Transverse colon (tissue), 4 donors: Measurements from ENCODE around the gene RAE1. TPM values are rescaled to one million over a fixed set of nuclear protein-coding genes. Genes with fewer than 3 reads are reported as not detected.

Source experiments
- DNase-seq: peaks from one replicate; pipeline ENCODE4 v3.0.0-alpha.2; 2019
- H3K27ac ChIP-seq, 4 donors: fragments of 200-600 bp; sonication (generic); 2 replicates each; pipeline ENCODE4 v1.5.1; 2016 to 2018; ENCODE audit warnings: inconsistent platforms in 4 of 4
- H3K27me3 ChIP-seq: fragments of 200-600 bp; sonication (generic); 2 replicates; pipeline ENCODE4 v1.5.1; 2017; ENCODE audit warnings: inconsistent platforms
- H3K36me3 ChIP-seq, 4 donors: fragments of 200-600 bp; sonication (generic); 2 replicates each; pipeline ENCODE4 v1.5.1; 2017 to 2019; ENCODE audit warnings: inconsistent platforms in 4 of 4
- H3K4me1 ChIP-seq, 4 donors: fragments of 200-600 bp; sonication (generic); 2 replicates each; pipeline ENCODE4 v1.5.1; 2017 to 2020; ENCODE audit warnings: inconsistent platforms in 4 of 4
- H3K4me3 ChIP-seq, 4 donors: fragments of 200-600 bp; sonication (generic); 1 replicate in 1 of 4; 2 replicates in 3 of 4; pipeline versions ENCODE4 v1.5.1 to v1.6.1; 2017 to 2019; ENCODE audit warnings: inconsistent platforms in 4 of 4
- H3K9me3 ChIP-seq, 2 donors: fragments of 200-600 bp; sonication (generic); 2 replicates each; pipeline ENCODE4 v1.5.1; 2017 to 2019; ENCODE audit warnings: inconsistent platforms in 2 of 2
- CTCF ChIP-seq, 5 experiments: fragments of 200-600 bp in 3 of 5; fragments of 450-650 bp in 2 of 5; sonication (generic) in 3 of 5; IDR thresholded peaks; 1 replicate in 2 of 5; 2 replicates in 3 of 5; pipeline ENCODE4 v1.5.1; 2016 to 2017; ENCODE audit warnings: antibody characterized with exemption in 5 of 5, inconsistent platforms in 3 of 5, mild to moderate bottlenecking in 2 of 5, moderate library complexity in 1 of 5
- EP300 ChIP-seq: sonication (generic); formaldehyde crosslinking; IDR thresholded peaks from one replicate; pipeline ENCODE4 v1.6.1; 2017; ENCODE audit warnings: antibody characterized with exemption, low read depth
- POLR2A ChIP-seq: fragments of 450-650 bp; IDR thresholded peaks from one replicate; pipeline ENCODE4 v1.6.1; 2016; ENCODE audit warnings: antibody characterized with exemption, mild to moderate bottlenecking, moderate library complexity
- POLR2AphosphoS5 ChIP-seq, 3 donors: sonication (generic); formaldehyde crosslinking; IDR thresholded peaks; one replicate each; pipeline ENCODE4 v1.6.1; 2016; ENCODE audit warnings: antibody characterized with exemption in 3 of 3
- WGBS, 2 donors: methylation state at CpG; one replicate each; pipeline ENCODE4 v1.1.5; 2018; ENCODE audit warnings: low coverage in 1 of 2; 5-methylcytosine and 5-hydroxymethylcytosine counted together
- in situ Hi-C, 4 donors: fragments of 200-750 bp; cut with MboI; loops; one replicate each; pipeline versions ENCODE4 v1.15.0 to v1.15.1; 2017; ENCODE audit warnings: low sequenced_read_pairs in 3 of 4, low pct_ligation_motif_present in 1 of 4, low pct_unique_long_range_greater_than_20kb in 1 of 4
- intact Hi-C: fragments of 100-400 bp; cut with DNase I; formaldehyde crosslinking; loops from one replicate; pipeline ENCODE4 v1.15.1; 2023; ENCODE audit warnings: low total_unique reads
- total RNA-seq, 4 donors: library from RNA; depleted of rRNA; stranded (reverse); fragments of >200 nt; gene quantifications; one replicate each; pipeline ENCODE4 v1.1.0, GENCODE V29; 2016

The RAE1 gene
- total RNA-seq, 4 donors from 2014 or later: 5.6 to 29.9 (median 15.2) TPM

DNA sequence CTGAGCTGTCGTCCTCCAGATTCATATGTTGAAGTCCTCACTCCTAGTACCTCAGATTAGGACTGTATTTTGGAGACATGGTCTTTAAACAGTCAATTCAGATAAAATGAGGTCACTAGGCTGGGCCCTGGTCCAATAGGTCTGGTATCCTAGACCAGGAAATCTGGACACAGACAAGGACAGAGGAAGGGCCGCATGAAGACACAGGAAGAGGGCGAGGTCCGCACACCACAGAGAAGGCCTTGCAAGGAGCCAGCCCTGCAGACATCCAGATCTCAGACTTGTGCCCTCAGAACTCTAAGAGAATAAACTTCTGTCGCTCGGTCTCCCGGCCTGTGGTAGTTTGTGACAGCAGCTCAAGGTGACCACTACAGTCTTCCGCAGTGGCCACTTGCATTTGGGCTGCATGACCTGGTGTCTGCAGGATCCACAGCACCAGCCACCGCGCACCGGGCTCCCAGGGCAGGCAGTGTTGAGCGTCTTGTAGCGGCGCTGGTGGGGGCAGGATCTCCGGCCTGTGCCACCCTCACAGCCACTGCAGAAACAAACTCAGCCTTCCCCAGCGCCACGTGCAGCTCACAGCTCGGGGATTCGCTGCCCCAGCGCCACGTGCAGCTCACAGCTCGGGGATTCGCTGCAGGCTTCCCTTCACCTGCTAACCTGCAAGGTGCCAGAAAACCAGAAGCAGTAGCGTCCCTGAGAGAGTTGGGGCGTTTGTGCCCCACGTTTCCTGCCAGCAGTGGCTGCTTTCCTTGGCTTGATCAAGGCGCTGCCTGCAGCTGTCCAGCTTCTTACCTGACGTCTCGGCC, 34.1 kb downstream of the RAE1 start:
- intact Hi-C loops: no loop called here
- Histone ChIP-seq H3K9me3 (no peaks in the 10 kb centered on the region), H3K27me3 (no peaks in the 10 kb centered on the region), H3K27ac (peak overlapping the region; percentile 16 to 83 (median 62)), H3K4me1 (peaks cover 9 to 53% (median 39%) of the 10 kb centered on the region in 4 donors), H3K36me3 (peaks cover 0 to 4% (median 2%) of the 10 kb centered on the region in 4 donors), H3K4me3 (no peak overlapping the region)
- in situ Hi-C loops: loop anchor here (5.0 to 25.0 kb wide), 5 partner anchors 110 to 827 kb away; partner anchors contain the start of gene ZBP1 (in 1 of the 4)
- TF ChIP-seq EP300: no peak
- TF ChIP-seq POLR2AphosphoS5 (IDR thresholded peaks at IDR 0.05): no peak
- no peak for TF ChIP-seq POLR2A
- TF ChIP-seq CTCF (IDR thresholded peaks at IDR 0.05): no peak
- DNase-seq: no peak
- WGBS, 2 donors: 77 to 88% methylated on average over 4 to 29 of the region's 29 CpGs

GRCh38 chr20:57385940-57386339, 34.9 kb downstream of the RAE1 start:
- 60 to 95% methylated on average over 1 to 6 of the region's 6 CpGs for WGBS, 2 donors
- no peaks in the 10 kb centered on the region for H3K27me3 ChIP-seq
- no peak for DNase-seq
- intact Hi-C loops: no loop called here
- peaks cover 0 to under 1% (median under 1%) of the 10 kb centered on the region in 4 donors for H3K36me3 ChIP-seq
- no peaks in the 10 kb centered on the region for H3K9me3 ChIP-seq
- no peak overlapping the region for H3K4me3 ChIP-seq
- no peak overlapping the region for H3K27ac ChIP-seq
- TF ChIP-seq CTCF (IDR thresholded peaks at IDR 0.05) (no peak), POLR2AphosphoS5 (IDR thresholded peaks at IDR 0.05) (no peak), EP300 (no peak), POLR2A (no peak)
- H3K4me1 ChIP-seq: peaks cover 15 to 61% (median 43%) of the 10 kb centered on the region in 4 donors
- in situ Hi-C loops: loop anchor here (5.0 to 25.0 kb wide), 5 partner anchors 109 to 826 kb away; partner anchors contain the start of gene ZBP1 (in 1 of the 4)

GRCh38 chr20:57386762-57387161, 35.7 kb downstream of the RAE1 start:
- Histone ChIP-seq H3K4me1 (peaks cover 15 to 61% (median 44%) of the 10 kb centered on the region in 4 donors), H3K4me3 (no peak overlapping the region), H3K27me3 (no peaks in the 10 kb centered on the region), H3K9me3 (no peaks in the 10 kb centered on the region), H3K27ac (no peak overlapping the region), H3K36me3 (no peaks in the 10 kb centered on the region)
- intact Hi-C loops: no loop called here
- in situ Hi-C loops: loop anchor here (5.0 to 25.0 kb wide), 5 partner anchors 108 to 826 kb away; partner anchors contain the start of gene ZBP1 (in 1 of the 4)
- TF ChIP-seq POLR2AphosphoS5 (IDR thresholded peaks at IDR 0.05) (no peak), EP300 (no peak), CTCF (IDR thresholded peaks at IDR 0.05) (no peak), POLR2A (no peak)
- 99% methylated on average over 4 of the region's 4 CpGs; no CpG with 5 or more reads in 1 of the 2 donors for WGBS, 2 donors
- DNase-seq: no peak

- 93 to 100% methylated on average over 2 to 8 of the region's 8 CpGs for WGBS, 2 donors
- intact Hi-C loops: no loop called here
- Histone ChIP-seq H3K4me3 (no peak overlapping the region), H3K36me3 (no peaks in the 10 kb centered on the region), H3K9me3 (no peaks in the 10 kb centered on the region), H3K4me1 (peaks cover 15 to 60% (median 45%) of the 10 kb centered on the region in 4 donors), H3K27me3 (no peaks in the 10 kb centered on the region), H3K27ac (no peak overlapping the region)
- DNase-seq: no peak
- TF ChIP-seq POLR2A (no peak), POLR2AphosphoS5 (IDR thresholded peaks at IDR 0.05) (no peak)
- in situ Hi-C loops: loop anchor here (5.0 to 25.0 kb wide), 5 partner anchors 107 to 825 kb away; partner anchors contain the start of gene ZBP1 (in 1 of the 4)
These were observed 36.4 kb downstream of the RAE1 start for GRCh38 chr20:57387463-57387862.
